ENCODE measurements around the gene FBXW9. TPM values are rescaled to one million over a fixed set of nuclear protein-coding genes. Genes with fewer than 3 reads are reported as not detected.

Gene FBXW9
- total and polyA plus RNA-seq, 2 of the 13 experiments (the other 11 are each of a cell fraction or from before 2014, with no cell fraction given): 5.7 to 6.1 TPM

DNA sequence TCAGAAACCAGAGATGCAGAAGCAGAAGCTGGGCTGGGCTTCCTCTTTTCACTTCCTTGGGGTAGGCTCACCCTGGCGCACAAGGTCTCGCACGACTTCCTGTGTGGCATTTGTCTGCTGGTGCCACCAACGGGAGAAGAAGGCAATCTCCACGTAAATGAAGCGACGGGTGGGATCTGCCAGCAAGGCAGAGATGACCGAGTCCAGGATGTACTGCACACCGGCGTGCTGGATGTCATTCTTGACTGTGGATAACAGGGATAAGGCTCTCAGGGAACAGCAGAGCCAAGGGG is 31.2 kb downstream of the FBXW9 start:
- Histone ChIP-seq H3K27ac (ENCODE audit: extremely low read length, insufficient read depth, low read length) (no peak overlapping the region), H3K9ac (ENCODE audit: insufficient read depth, low read depth, low read length) (no peak overlapping the region), H3K36me3 (replicated peaks in 1 of 2; ENCODE audit: control insufficient read depth in 1 of 2, insufficient read depth in 2 of 2, low read length in 2 of 2) (peaks cover 0 to 4% of the 10 kb centered on the region in 2 experiments; a peak in 2 of 5 replicates), H3K9me3 (ENCODE audit: low read length) (no peaks in the 10 kb centered on the region), H2AFZ (ENCODE audit: low read length) (no peak overlapping the region), H4K20me1 (ENCODE audit: insufficient read depth, low read length) (no peaks in the 10 kb centered on the region), H3K4me3 (replicated peaks in 1 of 3; ENCODE audit: insufficient read depth in 1 of 3, low read depth in 2 of 3, low read length in 3 of 3) (no peak overlapping the region), H3K27me3 (ENCODE audit: control insufficient read depth in 1 of 2, insufficient read depth in 2 of 2, low read length in 2 of 2) (no peaks in the 10 kb centered on the region; a peak in 1 of 5 replicates), H3K4me1 (ENCODE audit: insufficient read depth, low read length) (peaks cover 35% of the 10 kb centered on the region), H3K79me2 (ENCODE audit: insufficient read depth, low read length) (peaks cover 28% of the 10 kb centered on the region), H3K4me2 (ENCODE audit: low read depth, low read length) (peak overlapping the region; percentile 97; the same call in 1 of the 2 replicates)
- POLR2A ChIA-PET: no interaction called here
- WGBS (ENCODE audit: low lambda C conversion rate): 94% methylated on average over 10 of the region's 10 CpGs
- no peak for DNase-seq (ENCODE audit: low spot score)
- in situ Hi-C loops (cut with HindIII; ENCODE audit: extremely low pct_ligation_motif_present, low pct_unique_long_range_greater_than_20kb): no loop called here
- TF ChIP-seq CBFB (CRISPR knock-in tag; IDR thresholded peaks at IDR 0.05) (no peak), ZNF484 (CRISPR knock-in tag; IDR thresholded peaks at IDR 0.05; ENCODE audit: borderline replicate concordance, low read depth) (no peak), ZNF138 (CRISPR knock-in tag; IDR thresholded peaks at IDR 0.05; ENCODE audit: low read depth) (no peak), WIZ (CRISPR knock-in tag; IDR thresholded peaks at IDR 0.05) (no peak)
- TF ChIP-seq, protein P1, sequence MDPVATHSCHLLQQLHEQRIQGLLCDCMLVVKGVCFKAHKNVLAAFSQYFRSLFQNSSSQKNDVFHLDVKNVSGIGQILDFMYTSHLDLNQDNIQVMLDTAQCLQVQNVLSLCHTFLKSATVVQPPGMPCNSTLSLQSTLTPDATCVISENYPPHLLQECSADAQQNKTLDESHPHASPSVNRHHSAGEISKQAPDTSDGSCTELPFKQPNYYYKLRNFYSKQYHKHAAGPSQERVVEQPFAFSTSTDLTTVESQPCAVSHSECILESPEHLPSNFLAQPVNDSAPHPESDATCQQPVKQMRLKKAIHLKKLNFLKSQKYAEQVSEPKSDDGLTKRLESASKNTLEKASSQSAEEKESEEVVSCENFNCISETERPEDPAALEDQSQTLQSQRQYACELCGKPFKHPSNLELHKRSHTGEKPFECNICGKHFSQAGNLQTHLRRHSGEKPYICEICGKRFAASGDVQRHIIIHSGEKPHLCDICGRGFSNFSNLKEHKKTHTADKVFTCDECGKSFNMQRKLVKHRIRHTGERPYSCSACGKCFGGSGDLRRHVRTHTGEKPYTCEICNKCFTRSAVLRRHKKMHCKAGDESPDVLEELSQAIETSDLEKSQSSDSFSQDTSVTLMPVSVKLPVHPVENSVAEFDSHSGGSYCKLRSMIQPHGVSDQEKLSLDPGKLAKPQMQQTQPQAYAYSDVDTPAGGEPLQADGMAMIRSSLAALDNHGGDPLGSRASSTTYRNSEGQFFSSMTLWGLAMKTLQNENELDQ (CRISPR knock-in tag; IDR thresholded peaks at IDR 0.05; ENCODE audit: borderline replicate concordance): no peak
- intact Hi-C loops (cut with micrococcal nuclease; ENCODE audit: unreplicated experiment): no loop called here
- FAIRE-seq: no peak
- ATAC-seq: no peak
- no TSS peak for BruUV-seq (replicated peaks)
- CTCF ChIA-PET (ENCODE audit: low intra/inter-chr PET ratio, low total read pairs): no interaction called here
